Activated CD4-positive, alpha-beta T cell treated with anti-CD3 and anti-CD28 coated beads, Interleukin-2, Interleukin-6, amounts not matched to agents 100 ng/mL and 50 ng/mL, durations not matched to agents 16 hours and 8 hours (primary cell): Measurements from ENCODE around the gene GARIN5A.
"Not testable (repeated sequence)": the region's sequence is repeated elsewhere in the genome, so short reads cannot be mapped to it uniquely, and the experiment has no call there.

Source experiments
- DNase-seq: peaks from one replicate; pipeline ENCODE4 v3.0.0-alpha.2; 2020

Gene GARIN5A

DNA sequence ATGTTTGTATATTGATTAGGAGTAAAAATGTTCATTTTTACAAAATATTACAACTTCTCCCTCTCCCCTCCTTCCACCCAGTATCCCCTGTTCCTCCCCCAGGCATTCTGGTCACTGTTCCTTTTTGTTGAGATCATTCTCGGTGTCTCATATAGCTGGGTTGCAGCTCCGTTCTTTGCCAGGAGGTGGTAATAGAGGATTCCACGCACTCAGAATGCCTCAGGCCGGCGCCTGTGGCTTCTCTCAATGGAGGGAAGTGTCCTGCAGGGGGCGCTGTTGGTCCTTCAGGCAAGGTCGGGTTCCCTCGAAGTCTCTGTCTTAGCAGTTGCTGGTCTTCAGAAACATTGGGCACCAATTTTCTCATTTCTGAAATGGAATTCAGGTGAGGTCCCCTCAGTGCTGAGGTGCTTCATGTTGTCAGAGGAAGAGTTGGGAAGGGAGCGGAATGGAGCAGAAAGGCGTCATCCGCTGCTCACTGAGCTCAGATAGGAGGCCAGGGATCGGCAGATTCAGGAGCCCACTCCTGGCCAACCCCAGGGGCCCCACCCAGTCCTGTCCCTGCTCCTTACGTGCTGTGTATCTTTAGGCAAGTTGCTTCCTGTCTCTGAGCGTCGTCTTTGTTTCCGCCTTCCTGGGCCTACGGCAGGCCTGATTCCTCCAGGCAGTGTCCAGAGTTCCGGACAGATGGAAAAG, 10.3 kb upstream of the GARIN5A start:
- DNase-seq, result peak; percentile 52

DNA sequence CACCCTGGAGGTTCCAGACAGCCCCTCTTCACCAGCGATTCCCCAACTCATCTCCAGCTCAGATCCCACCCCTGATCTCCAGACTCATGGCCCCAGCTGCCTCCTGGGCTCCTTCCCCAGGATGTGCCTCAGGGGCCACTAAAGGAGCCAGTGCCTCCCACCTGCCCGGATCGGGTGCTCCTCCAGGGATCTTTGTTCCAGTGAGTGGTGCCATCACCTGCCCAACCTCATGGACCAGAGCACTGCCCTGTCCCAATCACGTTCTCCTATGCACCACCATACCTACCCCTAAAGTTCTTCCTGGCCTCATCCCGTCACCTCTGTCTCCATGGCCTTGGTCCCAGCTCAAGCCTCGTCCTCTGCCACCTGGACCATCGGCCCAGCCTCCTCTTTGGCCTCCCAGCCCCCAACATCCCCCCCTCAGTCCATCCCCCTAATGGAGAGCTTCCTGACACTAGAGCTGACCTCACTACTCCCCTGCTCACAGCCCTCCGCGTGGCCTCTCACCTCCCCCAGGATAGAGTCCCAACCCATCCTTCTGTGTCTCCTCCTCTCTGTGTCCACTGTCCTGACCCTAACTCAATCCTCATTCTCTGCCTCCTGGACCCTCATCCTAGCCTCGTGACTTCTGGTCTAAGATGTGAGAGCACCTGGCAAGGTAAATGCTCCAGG, 8.8 kb upstream of the GARIN5A start:
- DNase-seq, result no peak

DNA sequence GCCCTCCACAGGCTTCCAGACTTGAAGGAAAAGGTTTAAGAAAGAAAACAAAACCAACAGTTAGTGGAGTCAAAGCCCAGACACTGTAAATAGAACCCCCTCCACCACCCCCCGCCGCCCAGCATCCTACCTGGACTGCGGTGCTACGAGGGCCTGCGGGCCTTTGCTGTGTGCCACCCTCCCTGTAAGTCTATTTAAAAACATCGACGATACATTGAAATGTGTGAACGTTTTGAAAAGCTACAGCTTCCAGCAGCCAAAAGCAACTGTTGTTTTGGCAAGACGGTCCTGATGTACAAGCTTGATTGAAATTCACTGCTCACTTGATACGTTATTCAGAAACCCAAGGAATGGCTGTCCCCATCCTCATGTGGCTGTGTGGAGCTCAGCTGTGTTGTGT, 6.3 kb upstream of the GARIN5A start:
- no peak for DNase-seq

DNA sequence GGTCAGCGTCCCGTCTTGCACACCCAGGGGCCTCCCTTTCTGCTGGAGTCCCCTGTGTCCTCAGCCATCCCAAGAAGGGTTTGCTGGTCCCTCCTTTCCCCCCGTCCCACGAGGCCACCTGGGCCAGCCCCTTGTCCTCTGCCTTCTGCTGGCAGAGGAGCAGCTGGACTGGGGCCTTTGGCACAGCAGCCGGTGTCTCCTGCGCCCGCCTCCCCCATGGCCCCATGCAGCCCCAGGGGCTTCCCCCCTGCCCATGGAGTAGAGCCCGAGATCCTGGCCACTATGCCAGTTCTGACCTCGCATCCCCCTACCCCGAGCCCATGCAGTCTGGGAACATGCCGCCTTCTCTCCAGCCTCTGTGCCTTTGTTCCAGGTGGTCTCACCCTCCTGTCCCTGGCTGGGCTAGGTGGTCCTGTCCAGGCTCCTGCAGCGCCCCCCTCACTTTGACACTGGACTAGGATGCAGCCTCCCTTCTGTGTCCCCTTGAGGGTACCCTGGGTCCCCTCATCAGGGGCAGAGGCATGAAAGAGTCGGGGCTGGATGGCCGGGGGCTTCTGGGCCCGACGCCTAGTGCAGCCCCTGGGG, 5.7 kb upstream of the GARIN5A start:
- DNase-seq, result no peak

DNA sequence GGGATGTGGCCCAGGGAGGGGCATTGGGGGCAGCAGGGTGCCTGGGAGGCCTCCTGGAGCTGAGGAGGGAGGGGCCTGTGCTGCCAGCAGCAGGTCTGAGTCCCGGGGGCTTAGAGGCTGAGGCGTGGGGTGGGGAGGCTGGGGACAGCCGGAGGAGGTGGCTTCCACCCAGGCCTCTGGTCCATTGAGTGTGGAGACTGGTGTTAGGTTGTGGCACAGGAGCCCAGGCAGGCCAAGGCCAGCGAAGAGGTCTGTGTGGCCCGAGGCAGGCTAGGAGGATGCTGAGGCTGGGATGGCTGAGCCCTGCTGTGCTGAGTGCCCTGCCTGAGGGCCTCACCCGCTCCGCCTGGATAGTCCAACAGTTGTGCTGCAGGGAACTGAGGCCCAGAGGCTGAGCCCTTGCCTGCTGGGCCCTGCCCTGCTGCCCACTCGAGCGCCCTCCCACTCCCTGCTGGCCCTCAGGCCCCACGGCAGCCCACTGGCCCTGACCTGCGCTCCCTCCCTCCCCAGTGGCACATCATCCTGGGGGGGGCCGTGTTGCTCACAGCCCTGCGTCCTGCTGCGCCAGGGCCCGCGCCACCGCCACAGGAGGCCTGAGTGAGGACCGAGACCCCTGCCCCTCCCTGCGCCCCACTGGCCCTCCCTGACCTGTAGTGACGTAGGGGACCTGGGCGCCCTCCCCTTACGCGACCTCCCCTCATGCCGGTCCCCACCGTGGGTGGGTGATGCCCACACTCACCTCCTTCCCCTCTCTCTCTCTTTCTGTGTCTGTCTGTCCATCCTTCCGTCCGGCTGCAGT, 4.9 kb upstream of the GARIN5A start:
- no peak for DNase-seq

DNA sequence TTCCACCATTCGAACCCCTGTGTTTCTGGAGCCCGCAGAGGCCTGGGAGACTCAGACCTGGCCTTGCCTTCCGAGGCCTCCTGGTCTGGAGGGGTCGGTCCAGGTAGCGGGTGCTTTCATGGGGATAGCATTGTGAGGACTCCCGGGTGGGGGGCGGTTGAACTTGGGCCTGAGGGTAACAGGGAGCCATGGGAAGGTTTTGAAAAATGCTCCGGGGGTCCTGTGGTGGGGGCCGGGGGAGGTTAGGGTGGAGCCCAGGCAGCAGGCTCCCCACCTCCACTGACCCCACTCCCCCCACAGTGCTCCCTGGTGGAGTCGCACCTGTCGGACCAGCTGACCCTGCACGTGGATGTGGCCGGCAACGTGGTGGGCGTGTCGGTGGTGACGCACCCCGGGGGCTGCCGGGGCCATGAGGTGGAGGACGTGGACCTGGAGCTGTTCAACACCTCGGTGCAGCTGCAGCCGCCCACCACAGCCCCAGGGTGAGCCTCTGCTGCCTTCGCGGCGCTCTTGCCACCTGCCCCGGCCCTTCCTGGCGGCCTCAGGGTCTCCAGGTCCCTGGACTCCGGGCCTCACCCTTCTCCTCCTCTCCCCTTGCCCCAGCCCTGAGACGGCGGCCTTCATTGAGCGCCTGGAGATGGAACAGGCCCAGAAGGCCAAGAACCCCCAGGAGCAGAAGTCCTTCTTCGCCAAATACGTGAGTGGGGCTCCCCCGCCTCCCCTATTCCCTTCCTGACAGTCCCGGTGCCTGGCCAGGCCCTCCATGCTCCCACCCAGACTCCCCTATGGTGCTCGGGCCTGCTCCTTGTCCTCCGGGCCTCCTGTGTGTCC, 3.8 kb upstream of the GARIN5A start:
- no peak for DNase-seq

DNA sequence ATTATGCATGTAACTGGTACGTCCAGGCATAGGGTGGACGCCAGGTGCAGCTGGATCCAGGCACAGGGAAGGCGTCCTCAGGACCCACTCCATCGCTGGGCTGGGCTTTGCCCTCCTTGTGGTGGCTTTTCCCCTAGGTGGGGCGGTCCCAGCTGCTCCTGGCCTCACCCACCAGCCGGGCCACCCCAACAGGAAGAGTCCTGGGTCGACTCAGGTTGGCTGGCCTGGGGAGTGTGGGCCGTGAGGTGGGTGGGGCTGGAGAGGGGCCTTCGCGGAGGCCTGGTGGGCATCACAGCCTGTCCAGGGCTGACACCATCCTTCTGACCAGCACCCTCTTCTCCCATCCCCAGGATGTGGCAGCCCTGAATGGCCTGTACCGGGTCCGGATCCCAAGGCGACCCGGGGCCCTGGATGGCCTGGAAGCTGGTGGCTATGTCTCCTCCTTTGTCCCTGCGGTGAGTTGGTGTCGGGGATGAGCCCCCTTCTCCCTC, 3.2 kb upstream of the GARIN5A start:
- DNase-seq, result no peak

DNA sequence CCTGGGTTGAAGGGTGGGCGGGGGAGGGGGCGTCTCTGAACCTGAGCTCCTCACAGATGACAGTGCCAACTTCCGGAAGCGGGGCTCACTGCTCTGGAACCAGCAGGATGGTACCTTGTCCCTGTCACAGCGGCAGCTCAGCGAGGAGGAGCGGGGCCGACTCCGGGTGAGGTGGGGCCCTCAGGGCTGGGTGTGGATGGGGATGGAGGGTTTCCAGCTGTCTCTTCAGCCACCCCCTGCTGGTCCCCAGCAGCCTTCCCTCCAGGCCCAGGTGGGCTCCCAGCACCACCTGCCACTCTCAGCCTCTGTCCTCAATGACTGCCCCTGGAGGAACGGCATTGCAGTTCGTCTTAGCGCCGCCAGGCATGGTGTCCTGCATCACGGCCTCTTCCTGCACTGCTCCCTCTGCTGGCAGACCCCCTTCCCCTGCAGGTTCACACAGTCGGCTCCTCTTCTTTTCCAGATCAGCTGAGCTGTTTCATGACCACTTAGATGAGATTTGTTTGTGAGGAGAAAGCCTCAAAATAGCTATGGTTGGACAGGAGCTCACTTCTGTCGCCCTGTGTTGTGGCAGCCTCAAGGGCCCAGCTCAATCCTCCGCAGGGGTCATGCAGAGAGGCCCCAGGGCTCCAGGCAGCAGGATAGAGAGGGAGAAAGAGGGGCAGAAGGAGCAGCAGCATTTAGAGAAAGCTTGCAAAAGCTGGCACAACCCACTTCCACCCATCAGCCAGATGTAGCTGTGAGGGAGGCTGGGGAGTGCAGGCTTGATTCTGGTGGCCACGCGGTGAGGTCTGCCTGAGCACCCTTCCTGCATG, 2.5 kb upstream of the GARIN5A start:
- DNase-seq, result no peak

DNA sequence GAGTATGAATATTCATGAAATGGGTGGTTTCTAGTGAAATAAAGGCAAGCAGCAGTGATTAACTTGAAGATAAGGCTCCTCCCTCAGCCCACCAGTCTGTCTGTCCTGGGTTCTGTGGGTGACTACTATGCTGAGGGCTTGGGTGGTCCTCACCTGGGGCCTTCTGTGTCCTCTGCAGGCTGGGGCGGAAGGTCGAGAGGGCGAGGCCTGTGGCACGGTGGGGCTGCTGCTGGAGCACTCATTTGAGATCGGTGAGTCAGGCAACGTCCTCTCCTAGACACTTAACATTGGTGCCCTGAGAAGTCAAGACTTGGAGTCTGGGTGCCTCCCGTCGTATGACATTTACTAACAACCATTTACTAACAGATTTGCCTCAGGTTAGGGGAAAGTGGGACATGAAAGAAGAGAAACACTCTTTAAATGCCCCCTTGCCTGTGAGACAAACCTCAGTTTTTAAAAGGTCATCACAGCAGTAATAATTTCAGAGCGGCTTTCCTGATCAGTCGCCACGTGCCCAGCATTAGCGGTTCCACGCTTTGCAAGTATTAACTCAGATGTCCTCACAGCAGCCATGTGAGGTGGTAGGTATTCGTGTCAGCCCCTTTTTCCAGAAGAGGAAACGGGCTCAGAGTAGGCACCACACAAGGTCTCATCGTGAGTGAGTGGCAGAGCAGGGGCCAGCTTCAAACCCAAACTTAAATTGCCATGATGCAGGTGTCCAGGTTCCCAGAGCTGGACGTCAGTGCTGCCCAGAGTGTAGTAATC, 1.3 kb upstream of the GARIN5A start:
- DNase-seq, result no peak

DNA sequence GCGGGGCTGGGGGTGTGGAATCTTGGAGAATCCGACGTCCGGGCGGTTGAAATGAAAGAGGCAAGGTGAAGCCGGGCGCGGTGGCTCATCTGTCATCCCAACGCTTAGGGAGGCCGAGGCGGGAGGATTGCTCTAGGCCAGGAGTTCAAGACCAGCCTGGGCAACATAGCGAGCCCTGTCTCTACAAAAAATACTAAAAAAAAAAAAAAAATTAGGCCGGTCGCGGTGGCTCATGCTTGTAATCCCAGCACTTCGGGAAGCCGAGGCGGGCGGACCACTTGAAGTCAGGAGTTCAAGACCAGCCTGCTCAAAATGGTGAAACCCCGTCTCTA, 225 bp upstream of the GARIN5A start:
- DNase-seq, result no peak

DNA sequence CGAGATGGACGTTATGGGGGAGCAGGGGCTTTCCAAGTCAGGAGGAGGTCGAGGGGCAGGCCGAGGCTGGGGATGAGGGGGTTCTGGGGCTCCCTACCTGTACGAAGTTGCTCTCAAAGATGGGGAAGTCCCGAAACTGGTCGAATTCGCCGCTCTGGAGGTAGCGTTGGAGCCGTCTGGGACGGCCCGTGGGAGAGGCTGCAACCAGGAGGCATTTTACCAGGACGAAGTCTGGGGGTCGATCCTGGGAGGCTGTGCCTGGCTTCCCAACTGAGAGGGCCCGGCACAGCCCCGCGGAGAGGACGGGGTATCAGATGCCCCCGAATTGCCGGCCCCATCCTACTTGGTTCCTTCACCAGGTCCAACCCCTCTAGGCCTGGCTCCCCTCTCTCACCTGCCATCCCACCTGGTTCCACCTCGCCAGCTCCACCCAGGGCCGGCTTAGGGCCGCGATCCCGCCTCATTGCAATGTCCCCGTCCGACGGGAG, 868 bp downstream of the GARIN5A start:
- DNase-seq, result no peak

DNA sequence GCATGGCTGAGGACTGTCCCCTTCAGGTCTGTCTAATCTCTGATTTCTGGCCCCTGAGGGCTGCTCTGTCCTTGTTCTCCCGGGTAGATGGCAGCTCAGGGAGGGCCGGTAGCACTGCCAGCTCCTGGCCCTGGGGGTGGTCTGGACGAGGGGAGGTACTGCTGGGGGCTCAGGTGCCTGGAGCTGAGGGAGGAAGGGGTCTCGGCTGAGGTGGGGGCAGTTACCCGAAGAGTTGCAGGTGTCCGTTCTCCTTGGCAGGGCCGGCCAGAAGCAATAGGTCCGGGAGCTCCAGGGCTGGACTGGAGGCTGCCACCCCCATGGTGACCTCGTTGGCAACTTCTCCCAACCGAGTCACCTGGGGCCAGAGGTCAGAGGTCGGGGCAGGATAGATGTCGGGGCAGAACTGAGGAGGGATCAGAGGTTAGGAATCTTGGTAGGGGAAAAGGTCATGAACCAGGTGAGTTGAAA, 1.5 kb downstream of the GARIN5A start:
- DNase-seq, result no peak

DNA sequence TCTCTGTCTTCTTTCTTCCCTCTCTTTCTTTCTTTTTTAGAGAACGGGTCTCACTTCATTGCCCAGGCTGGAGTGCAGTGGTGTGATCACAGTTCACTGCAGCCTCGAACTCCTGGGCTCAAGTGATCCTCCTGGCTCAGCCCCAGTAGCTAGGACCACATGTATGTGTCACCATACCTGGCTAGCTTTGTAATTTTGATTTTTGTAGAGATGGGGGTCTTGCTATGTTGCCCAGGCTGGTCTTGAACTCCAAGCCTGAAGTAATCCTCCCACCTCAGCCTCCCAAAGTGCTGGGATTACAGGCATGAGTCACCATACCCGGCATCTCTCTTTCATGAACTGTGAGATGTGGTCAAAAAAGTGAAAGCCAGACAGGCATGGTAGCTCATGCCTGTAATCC, 3.3 kb downstream of the GARIN5A start:
- not testable (repeated sequence) for DNase-seq

DNA sequence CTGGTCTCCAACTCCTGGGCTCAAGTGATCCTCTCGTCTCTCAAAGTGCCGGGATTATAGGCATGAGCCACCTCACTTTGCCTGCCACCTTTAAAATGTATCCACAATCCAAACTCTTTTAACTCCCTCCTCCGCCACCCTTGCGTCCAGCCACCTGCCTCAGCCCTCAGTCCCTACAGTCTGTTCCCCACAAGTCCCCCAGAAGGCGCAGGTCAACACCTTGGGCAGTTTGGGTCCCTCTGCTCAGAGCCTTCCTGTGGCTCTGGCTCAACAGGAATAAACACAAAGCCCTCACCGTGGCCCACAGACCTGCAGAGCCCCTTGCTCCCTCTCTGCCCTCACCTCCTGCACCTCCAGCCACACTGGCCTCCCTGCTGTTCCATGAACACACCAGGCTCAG, 7.8 kb downstream of the GARIN5A start:
- no peak for DNase-seq

DNA sequence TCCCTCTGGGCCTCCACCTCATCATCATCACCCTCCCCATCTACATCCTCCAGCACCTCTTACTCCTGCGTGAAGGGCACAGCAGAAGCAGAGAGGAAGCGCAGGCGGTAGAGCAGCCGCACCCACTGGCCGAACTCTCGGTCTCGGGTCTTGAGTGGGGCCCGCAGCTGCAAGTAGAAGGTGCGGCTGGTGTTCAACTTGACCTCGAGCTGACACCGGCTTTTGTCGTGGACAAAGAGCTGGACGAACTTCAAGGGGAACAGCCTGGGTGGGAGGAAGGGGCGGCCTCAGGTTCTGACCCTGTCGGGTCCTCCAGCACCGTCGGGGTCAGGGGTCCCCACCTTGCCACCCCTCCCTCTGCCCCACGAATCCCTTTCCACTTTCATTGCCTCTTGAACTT, 9.1 kb downstream of the GARIN5A start:
- no peak for DNase-seq

DNA sequence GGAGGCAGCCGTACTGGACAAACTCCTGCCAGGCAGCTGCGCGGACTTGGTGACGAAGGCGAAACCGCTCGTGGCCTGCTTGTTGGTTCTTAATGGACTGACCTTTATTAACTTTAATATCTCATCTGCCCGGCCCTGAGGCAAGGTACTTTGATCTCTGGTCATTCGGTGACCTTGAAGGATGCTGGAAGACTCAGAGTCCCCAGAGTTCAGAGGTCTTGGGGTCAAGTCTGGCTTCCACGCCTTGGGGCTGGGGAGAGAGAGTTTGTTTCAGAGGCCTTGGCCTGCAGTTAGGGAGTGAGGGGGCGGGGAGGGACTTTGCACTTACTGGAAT, 10.0 kb downstream of the GARIN5A start:
- DNase-seq, result no peak

DNA sequence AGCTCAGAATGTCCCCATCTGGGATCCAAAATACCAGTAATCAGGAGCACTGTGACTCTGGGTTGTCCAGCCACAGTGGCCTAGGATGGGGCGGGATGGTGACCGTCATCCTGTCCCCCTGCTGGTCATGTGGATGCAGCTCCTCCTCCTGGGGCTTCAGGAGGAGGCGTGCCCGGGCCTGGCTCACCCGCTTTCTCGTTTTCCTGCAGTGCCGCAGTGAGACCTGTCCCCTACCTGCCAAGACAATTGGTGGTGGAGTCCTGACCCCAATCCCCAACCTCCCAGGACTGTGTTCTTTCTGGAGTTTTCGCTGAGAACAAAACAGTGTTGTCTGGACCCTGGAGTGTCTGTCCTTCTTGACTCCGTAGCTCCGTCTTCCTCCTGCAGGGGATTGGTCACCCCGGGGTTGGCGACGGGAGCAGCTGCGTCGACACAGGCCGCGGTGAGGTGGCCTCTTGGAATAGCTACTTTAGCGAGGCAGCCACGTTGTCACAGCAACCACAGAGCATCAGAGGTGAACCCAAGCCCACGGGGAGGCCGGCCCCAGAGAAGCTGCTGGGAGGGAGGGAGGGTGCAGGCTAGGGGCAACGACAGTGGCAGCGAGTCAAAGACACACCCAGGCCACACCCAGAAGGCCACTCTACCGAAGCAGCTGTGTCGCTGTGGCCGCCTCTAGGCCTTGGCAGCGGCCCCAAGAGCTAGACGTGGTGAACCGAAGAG, 10.5 kb downstream of the GARIN5A start:
- no peak for DNase-seq

DNA sequence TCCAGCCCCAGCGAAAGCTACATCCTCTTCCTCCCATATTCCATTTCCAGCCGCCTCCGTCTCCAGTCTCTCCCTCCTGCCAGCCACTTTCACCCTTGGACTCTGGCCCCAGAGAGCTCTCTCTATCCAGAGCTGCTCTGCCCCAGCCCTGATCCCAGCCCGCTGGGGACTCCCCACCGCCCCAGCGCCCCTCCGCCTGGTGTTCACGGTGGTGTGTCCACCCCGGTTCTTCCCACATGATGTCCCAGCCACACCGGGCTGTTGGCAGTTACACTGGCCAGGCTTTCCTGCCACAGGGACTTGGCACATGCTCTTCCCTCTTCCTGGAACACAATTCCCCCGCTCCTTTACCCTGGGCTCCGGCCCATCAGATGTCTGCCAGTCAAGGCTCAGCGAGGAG, 11.6 kb downstream of the GARIN5A start:
- no peak for DNase-seq

DNA sequence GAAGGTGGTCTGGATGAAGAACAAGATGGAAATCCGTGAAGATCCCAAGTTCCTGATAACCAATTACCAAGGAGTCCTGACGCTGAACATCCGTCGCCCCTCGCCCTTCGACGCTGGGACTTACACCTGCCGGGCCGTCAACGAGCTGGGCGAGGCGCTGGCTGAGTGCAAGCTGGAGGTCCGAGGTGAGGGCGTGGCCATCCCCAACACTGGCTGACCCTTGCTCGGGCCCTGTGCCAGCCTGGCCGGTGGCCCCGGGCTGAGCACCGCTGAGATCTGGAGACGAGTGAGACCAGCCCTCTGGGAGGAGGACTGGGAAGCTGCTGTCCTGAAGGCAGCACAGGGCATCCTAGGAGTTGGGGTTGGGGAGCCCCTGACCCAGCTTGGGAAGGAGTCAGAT, 12.3 kb downstream of the GARIN5A start:
- no peak for DNase-seq

DNA sequence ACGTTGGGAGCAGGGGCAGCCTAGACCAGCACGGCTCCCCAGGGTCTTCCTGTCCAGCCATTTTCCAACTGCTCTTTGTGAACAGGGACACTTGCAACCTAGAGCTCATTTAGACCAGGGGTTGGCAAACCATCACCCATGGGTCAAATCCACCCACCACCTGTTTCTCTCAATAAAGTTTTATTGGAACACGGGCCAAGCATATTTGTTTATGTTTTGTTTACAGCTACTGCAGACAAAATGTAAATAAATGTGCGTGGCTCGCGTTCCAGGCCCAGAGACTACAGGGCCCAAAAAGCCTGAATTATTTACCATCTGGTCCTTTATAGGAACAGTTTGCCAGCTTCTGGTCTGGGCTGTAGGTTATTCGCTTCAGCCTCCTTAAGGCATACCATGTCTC, 13.7 kb downstream of the GARIN5A start:
- no peak for DNase-seq
